Measurements from ENCODE around the gene KCNA10.
"Not testable (repeated sequence)": the region's sequence is repeated elsewhere in the genome, so short reads cannot be mapped to it uniquely, and the experiment has no call there.

KCNA10 gene

DNA sequence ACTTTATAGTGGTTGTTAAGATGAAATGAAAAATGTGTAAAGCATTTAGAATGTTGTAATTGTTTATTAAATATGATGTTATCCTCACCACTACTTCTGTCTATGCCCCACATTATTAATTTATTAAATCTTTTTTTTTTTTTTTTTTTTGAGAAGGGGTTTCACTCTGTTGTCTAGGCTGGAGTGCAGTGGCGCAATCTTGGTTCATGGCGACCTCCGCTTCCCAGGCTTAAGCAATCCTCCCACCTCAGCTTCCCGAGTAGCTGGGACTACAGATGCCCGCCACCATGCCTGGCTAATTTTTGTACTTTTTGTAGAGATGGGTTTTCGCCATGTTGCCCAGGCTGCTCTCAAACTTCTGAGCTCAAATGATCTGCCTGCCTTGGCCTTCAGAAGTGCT, 7.5 kb downstream of the KCNA10 start:
- no peak overlapping the region for H3K4me3 ChIP-seq (ENCODE audit: low read depth, low read length)
- TF ChIP-seq, protein P1, sequence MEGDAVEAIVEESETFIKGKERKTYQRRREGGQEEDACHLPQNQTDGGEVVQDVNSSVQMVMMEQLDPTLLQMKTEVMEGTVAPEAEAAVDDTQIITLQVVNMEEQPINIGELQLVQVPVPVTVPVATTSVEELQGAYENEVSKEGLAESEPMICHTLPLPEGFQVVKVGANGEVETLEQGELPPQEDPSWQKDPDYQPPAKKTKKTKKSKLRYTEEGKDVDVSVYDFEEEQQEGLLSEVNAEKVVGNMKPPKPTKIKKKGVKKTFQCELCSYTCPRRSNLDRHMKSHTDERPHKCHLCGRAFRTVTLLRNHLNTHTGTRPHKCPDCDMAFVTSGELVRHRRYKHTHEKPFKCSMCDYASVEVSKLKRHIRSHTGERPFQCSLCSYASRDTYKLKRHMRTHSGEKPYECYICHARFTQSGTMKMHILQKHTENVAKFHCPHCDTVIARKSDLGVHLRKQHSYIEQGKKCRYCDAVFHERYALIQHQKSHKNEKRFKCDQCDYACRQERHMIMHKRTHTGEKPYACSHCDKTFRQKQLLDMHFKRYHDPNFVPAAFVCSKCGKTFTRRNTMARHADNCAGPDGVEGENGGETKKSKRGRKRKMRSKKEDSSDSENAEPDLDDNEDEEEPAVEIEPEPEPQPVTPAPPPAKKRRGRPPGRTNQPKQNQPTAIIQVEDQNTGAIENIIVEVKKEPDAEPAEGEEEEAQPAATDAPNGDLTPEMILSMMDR (conservative IDR thresholded peaks at IDR 0.05; ENCODE audit: low read depth, low read length): no peak

DNA sequence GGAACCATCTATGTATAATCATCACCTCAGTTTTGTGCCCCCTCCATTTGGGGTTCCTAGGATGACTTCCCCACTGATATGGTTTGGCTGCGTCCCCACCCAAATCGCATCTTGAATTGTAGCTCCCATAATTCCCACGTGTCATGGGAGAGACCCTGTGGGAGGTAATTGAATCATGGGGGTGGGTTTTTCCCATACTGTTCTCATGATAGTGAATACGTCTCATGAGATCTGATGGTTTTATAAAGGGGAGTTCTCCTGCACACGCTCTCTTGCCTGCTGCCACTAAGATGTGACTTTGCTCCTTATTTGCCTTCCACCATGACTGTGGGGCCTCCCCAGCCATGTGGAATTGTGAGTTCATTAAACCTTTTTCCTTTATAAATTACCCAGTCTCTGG, 8.1 kb downstream of the KCNA10 start:
- DNase-seq (ENCODE audit: low read depth); H3K4me3 ChIP-seq (ENCODE audit: low read depth, low read length): not testable (repeated sequence)

More for the DNA sequence above, 7.5 kb downstream of the KCNA10 start:
- no peak for DNase-seq (ENCODE audit: low read depth)

DNA sequence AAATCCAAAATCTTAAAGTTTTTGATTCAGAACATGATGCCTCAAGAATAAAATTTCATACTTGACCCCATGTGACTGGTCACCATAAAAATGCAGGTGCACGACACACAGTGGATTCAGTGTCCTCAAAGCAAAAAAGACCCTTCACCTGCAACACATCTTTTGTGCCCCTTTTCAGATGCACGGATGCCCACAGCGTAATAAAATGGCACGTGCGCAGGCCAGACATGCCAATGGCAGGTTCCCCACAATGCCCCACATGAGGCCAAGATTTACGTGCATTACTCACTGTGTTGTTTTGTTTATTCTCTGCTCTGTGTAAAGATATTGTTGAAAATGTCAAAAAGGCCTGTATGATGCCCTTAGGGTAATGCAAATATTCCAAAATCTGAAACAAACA, 9.3 kb downstream of the KCNA10 start:
- TF ChIP-seq, protein P1 (conservative IDR thresholded peaks at IDR 0.05; ENCODE audit: low read depth, low read length): no peak
- DNase-seq (ENCODE audit: low read depth): no peak
- H3K4me3 ChIP-seq (ENCODE audit: low read depth, low read length): no peak overlapping the region

DNA sequence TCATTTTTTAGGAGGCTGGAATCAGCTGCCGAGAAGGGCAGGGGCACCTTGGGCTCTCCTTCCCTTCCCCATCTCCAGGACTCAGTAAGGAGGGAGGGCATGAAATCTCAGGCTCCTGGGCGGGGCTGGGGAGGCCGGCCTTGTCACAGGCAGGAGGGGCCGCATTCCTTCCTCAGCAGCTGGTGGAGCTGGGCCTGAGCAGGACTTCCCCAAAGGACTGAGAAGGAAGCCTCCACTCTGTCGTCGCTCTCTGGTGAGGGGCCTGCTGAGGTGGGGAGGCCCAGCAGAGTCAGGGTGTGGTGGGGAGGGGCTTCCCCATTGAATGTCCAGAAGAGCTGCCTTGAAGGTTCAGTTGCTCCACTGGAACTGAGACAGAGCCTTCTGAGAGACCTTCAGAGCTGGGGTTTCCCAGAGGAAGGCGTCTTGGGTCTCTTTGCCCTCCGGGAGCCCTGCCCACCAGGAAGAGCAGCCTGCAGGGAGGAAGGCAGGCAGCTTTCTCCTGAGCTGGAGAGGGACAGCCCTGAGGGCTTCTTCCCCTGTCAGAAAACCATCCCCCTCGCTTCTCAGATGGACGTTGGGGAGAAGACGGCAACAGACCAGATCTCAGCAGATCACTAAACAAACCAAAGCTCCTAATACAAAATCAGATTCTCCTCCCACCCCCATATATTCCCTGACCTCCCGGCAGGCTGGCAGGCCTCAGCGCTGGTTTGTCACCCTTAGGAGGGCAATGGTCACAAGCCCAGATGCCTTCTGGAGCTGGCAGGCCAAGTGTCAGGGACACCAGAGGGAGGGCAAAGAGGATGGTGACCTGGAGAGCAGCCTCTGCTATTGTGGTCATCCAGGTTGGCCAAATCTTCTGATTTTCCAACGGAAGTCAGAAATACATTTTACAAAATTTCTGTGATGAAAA, 10.7 kb downstream of the KCNA10 start:
- peak; percentile 30 for DNase-seq (ENCODE audit: low read depth)
- H3K4me3 ChIP-seq (ENCODE audit: low read depth, low read length): no peak overlapping the region
- TF ChIP-seq, protein P1 (conservative IDR thresholded peaks at IDR 0.05; ENCODE audit: low read depth, low read length): no peak

DNA sequence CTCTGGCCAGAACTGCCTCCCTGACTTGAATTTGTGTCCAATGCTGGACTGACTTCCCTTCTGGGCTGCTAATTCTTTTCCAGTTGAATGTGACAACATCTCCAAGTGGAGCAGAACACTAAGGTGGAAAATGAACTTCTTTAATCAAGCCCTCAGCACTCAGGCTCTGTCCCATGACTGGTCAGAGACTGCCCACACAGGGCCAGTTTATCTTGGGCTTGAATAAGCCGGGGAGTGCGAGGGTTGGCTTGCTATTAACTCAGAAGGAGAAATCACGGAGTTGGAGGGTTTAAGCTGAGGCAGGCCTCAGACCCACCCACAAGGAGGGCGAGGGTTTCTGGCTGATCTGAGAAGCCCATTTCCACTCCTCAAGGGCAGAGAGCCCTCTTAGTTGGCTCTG, 12.4 kb downstream of the KCNA10 start:
- no peak overlapping the region for H3K4me3 ChIP-seq (ENCODE audit: low read depth, low read length)
- TF ChIP-seq, protein P1 (conservative IDR thresholded peaks at IDR 0.05; ENCODE audit: low read depth, low read length): no peak
- no peak for DNase-seq (ENCODE audit: low read depth)

DNA sequence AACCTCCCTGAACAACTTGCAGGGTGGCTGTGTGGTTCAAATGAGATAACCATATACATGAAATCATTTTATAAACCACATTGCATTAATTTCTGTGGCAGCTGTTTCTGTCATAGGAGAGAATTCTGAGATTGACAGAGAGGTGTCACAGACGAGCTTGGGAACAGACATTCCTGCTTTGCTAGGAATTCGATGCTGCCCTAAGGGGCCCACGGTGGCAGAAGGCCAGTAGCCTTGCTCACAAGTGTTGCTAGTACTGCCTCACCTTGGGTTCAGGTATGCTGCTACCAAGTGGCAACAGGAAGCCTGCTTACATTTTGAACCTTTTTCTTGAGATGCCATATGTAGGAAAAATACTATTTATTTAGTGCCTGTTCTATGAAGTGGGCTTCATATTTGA, 13.4 kb downstream of the KCNA10 start:
- no peak for DNase-seq (ENCODE audit: low read depth)
- no peak overlapping the region for H3K4me3 ChIP-seq (ENCODE audit: low read depth, low read length)
- TF ChIP-seq, protein P1 (conservative IDR thresholded peaks at IDR 0.05; ENCODE audit: low read depth, low read length): no peak

DNA sequence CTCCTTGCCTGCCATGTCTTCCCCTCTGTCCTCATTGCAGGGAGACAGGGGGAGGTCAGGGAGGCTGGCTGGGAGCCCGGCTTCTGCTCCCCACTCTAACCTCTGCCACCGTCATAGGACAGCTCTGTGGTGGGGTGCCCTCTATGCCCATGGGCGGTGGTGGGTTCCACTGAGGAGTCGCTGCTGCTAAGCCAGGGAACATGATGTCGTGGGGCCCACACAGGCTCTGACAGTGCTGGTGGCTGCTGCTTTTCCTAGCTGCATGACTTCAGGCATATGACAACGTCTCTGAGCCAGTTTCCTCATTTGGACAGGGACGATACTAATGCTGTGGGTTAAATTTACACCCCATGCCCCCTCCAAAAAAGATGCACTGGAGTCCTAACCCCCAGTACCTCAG, 14.7 kb downstream of the KCNA10 start:
- DNase-seq (ENCODE audit: low read depth): no peak
- TF ChIP-seq, protein P1 (conservative IDR thresholded peaks at IDR 0.05; ENCODE audit: low read depth, low read length): no peak
- H3K4me3 ChIP-seq (ENCODE audit: low read depth, low read length): no peak overlapping the region

Measured in choroid plexus epithelial cell (primary cell).